HG03060 (cell line): ENCODE data around the gene FAM110C.

Experiments used
- ATAC-seq: cut with Tn5 transposase; IDR thresholded peaks from one replicate; pipeline ENCODE4 v1.9.1; 2021; ENCODE audit warnings: low read depth, moderate number of reproducible peaks; ENCODE audit not compliant: unreplicated experiment

Gene FAM110C

GRCh38 chr2:10222-10875, 36.0 kb downstream of the FAM110C start:
- no peak for ATAC-seq
